HL-60 (cell line): Measurements from ENCODE around the gene GRIP2.

Experiments used
- DNase-seq, 2 experiments: peaks; one replicate each; pipeline ENCODE4 v3.0.0-alpha.2; 2010 to 2020; ENCODE audit warnings: low read depth in 1 of 2, low spot score in 1 of 2
- H3K27ac ChIP-seq: fragments of 250-450 bp; sonication (Bioruptor Pico); replicated peaks from 2 replicates; pipeline ENCODE4 v1.5.1; 2020; ENCODE audit warnings: mild to moderate bottlenecking, moderate library complexity
- H3K27me3 ChIP-seq: fragments of 250-450 bp; sonication (Bioruptor Pico); 2 replicates; pipeline ENCODE4 v1.5.1; 2021; ENCODE audit warnings: mild to moderate bottlenecking, moderate library complexity; ENCODE audit not compliant: insufficient read depth, poor library complexity, severe bottlenecking
- H3K4me3 ChIP-seq: replicated peaks from 2 replicates; pipeline ENCODE4 v1.5.1; 2011; ENCODE audit warnings: mild to moderate bottlenecking, control low read depth, low read length; ENCODE audit not compliant: insufficient read depth
- CTCF ChIP-seq: IDR thresholded peaks from one replicate; pipeline ENCODE4 v1.5.1; 2011; ENCODE audit warnings: low read length, control low read depth, inconsistent platforms; ENCODE audit not compliant: insufficient read depth
- GABPA ChIP-seq: IDR thresholded peaks from 2 replicates; pipeline ENCODE4 v1.6.1; 2012; ENCODE audit warnings: low read depth
- POLR2AphosphoS5 ChIP-seq: IDR thresholded peaks from 2 replicates; pipeline ENCODE4 v1.6.1; 2012; ENCODE audit warnings: low read depth
- REST ChIP-seq: IDR thresholded peaks from 2 replicates; pipeline ENCODE4 v1.6.1; 2012; ENCODE audit warnings: low read depth; ENCODE audit not compliant: insufficient replicate concordance
- SPI1 ChIP-seq: IDR thresholded peaks from 2 replicates; pipeline ENCODE4 v1.6.1; 2012; ENCODE audit warnings: low read depth, mild to moderate bottlenecking, borderline replicate concordance

GRIP2 gene

GRCh38 chr3:14444380-14444779 is 95.8 kb downstream of the GRIP2 start:
- DNase-seq: no peak
- TF ChIP-seq CTCF (no peak), POLR2AphosphoS5 (no peak), SPI1 (no peak), GABPA (no peak), REST (no peak)
- no peak overlapping the region for H3K27ac ChIP-seq
- no peak overlapping the region for H3K4me3 ChIP-seq
- no peaks in the 10 kb centered on the region for H3K27me3 ChIP-seq

GRCh38 chr3:14441920-14442300 is 98.2 kb downstream of the GRIP2 start:
- TF ChIP-seq SPI1 (no peak), GABPA (no peak), POLR2AphosphoS5 (no peak), REST (no peak), CTCF (no peak)
- H3K27ac ChIP-seq: no peak overlapping the region
- H3K27me3 ChIP-seq: no peaks in the 10 kb centered on the region
- DNase-seq: no peak
- no peak overlapping the region for H3K4me3 ChIP-seq

GRCh38 chr3:14441240-14441919 is 98.8 kb downstream of the GRIP2 start:
- Histone ChIP-seq H3K27ac (no peak overlapping the region), H3K4me3 (no peak overlapping the region), H3K27me3 (no peaks in the 10 kb centered on the region)
- DNase-seq: no peak
- TF ChIP-seq CTCF (no peak), POLR2AphosphoS5 (no peak), SPI1 (no peak), GABPA (no peak), REST (no peak)
